HepG2 (cell line): ENCODE measurements around the gene ATXN7L2. TPM values are rescaled to one million over a fixed set of nuclear protein-coding genes. Genes with fewer than 3 reads are reported as not detected.

Experiments
- ATAC-seq: fragments of 200-7000 bp; cut with Tn5 transposase; 3 replicates; pipeline ENCODE4 v1.9.1; 2020; ENCODE audit warnings: mild to moderate bottlenecking, moderate library complexity
- BruUV-seq: library from RNA; stranded (reverse); fragments of 400-500 nt; replicated peaks from 2 replicates; lab custom pipeline; 2021; lab: Mats Ljungman, UMichigan
- CTCF ChIA-PET: fragments of 300-600 bp; formaldehyde crosslinking; extraction: SDS; loops from one replicate; lab custom pipeline; 2021; ENCODE audit warnings: low total read pairs, inconsistent platforms, low intra/inter-chr PET ratio; lab: Yijun Ruan, JAX
- POLR2A ChIA-PET: fragments of 350-600 bp; sonication (Branson Sonifier 250); formaldehyde crosslinking; loops from one replicate; lab custom pipeline; 2020; ENCODE audit warnings: antibody characterized with exemption, inconsistent platforms; lab: Yijun Ruan, JAX
- DNase-seq: peaks from one replicate; pipeline ENCODE4 v3.0.0-alpha.2; 2015; ENCODE audit warnings: low spot score
- FAIRE-seq: peaks from 3 replicates; lab custom pipeline; 2011; peaks lifted over from hg19 to GRCh38; lab: Jason Lieb, UNC
- H2AFZ ChIP-seq: one replicate; pipeline ENCODE4 v1.6.1; 2011; ENCODE audit warnings: low read length, inconsistent platforms
- H3K27ac ChIP-seq: fragments of 300-600 bp; 3 replicates; pipeline ENCODE4 v1.8.0; 2011; ENCODE audit warnings: mixed run types, mild to moderate bottlenecking, mixed read lengths, low read length, inconsistent platforms; ENCODE audit not compliant: insufficient read depth; ENCODE audit errors: extremely low read length
- H3K27me3 ChIP-seq, 2 experiments: fragments of 200-600 bp in 1 of 2; 2 replicates in 1 of 2; 3 replicates in 1 of 2; pipeline versions ENCODE4 v1.6.0 to v1.8.0; 2011; ENCODE audit warnings: low read length in 2 of 2, mild to moderate bottlenecking in 2 of 2, moderate library complexity in 2 of 2, inconsistent platforms in 1 of 2; ENCODE audit not compliant: insufficient read depth in 2 of 2, control insufficient read depth in 1 of 2
- H3K36me3 ChIP-seq, 2 experiments: fragments of 200-600 bp in 1 of 2; replicated peaks in 1 of 2; 2 replicates in 1 of 2; 3 replicates in 1 of 2; pipeline versions ENCODE4 v1.5.1 to v1.8.0; 2011; ENCODE audit warnings: low read length in 2 of 2, inconsistent platforms in 1 of 2; ENCODE audit not compliant: insufficient read depth in 2 of 2, control insufficient read depth in 1 of 2
- H3K4me1 ChIP-seq: 2 replicates; pipeline ENCODE4 v1.5.1; 2012; ENCODE audit warnings: low read length, inconsistent platforms; ENCODE audit not compliant: insufficient read depth
- H3K4me2 ChIP-seq: 2 replicates; pipeline ENCODE4 v1.6.0; 2011; ENCODE audit warnings: low read depth, low read length, inconsistent platforms
- H3K4me3 ChIP-seq, 3 experiments: fragments of 200-600 bp in 1 of 3; sonication (generic), shearing (Covaris generic) in 1 of 3; replicated peaks in 1 of 3; 2 replicates each; pipeline ENCODE4 v1.5.1; 2011 to 2016; ENCODE audit warnings: low read length in 3 of 3, inconsistent platforms in 2 of 3, low read depth in 2 of 3, mild to moderate bottlenecking in 2 of 3, control low read depth in 1 of 3, mixed read lengths in 1 of 3; ENCODE audit not compliant: insufficient read depth in 1 of 3
- H3K79me2 ChIP-seq: one replicate; pipeline ENCODE4 v1.6.1; 2011; ENCODE audit warnings: low read length, inconsistent platforms; ENCODE audit not compliant: insufficient read depth
- H3K9ac ChIP-seq: 2 replicates; pipeline ENCODE4 v1.6.0; 2011; ENCODE audit warnings: mild to moderate bottlenecking, low read depth, low read length, inconsistent platforms; ENCODE audit not compliant: insufficient read depth
- H3K9me3 ChIP-seq: 2 replicates; pipeline ENCODE4 v1.5.1; 2012; ENCODE audit warnings: mild to moderate bottlenecking, low read length
- H4K20me1 ChIP-seq: 2 replicates; pipeline ENCODE4 v1.6.0; 2011; ENCODE audit warnings: inconsistent platforms, mild to moderate bottlenecking, low read length, moderate library complexity; ENCODE audit not compliant: insufficient read depth
- CBX2 ChIP-seq, 2 experiments: fragments of 200-600 bp in 1 of 2; sonication (generic); formaldehyde crosslinking in 1 of 2; IDR thresholded peaks; 2 replicates each; pipeline versions ENCODE4 v1.7.0 to v1.8.1; 2018 to 2022; ENCODE audit warnings: low read depth in 2 of 2, low read length in 1 of 2, mild to moderate bottlenecking in 1 of 2, missing genetic modification reagents in 1 of 2
- CHCHD3 ChIP-seq: sonication (generic); formaldehyde crosslinking; IDR thresholded peaks from 2 replicates; pipeline ENCODE4 v1.8.0; 2022; ENCODE audit warnings: mild to moderate bottlenecking, missing genetic modification reagents, moderate library complexity
- DMTF1 ChIP-seq: sonication (generic); formaldehyde crosslinking; IDR thresholded peaks from 2 replicates; pipeline ENCODE4 v1.4.0; 2020; ENCODE audit warnings: mild to moderate bottlenecking, missing genetic modification reagents
- EED ChIP-seq: sonication (generic); formaldehyde crosslinking; IDR thresholded peaks from 2 replicates; pipeline ENCODE4 v1.5.0; 2020; ENCODE audit warnings: mild to moderate bottlenecking, missing genetic modification reagents
- GATA4 ChIP-seq: sonication (generic); IDR thresholded peaks from 2 replicates; pipeline ENCODE4 v1.6.1; 2016; ENCODE audit warnings: antibody characterized with exemption, low read depth, borderline replicate concordance
- GRHL1 ChIP-seq: sonication (generic); formaldehyde crosslinking; conservative IDR thresholded peaks from 2 replicates; pipeline ENCODE4 v1.8.0; 2022; ENCODE audit warnings: missing genetic modification reagents
- GTF3A ChIP-seq: sonication (generic); formaldehyde crosslinking; conservative IDR thresholded peaks from 2 replicates; pipeline ENCODE4 v1.4.0; 2020; ENCODE audit warnings: mild to moderate bottlenecking, missing genetic modification reagents
- MIXL1 ChIP-seq: IDR thresholded peaks from 2 replicates; pipeline ENCODE4 v1.6.1; 2016
- NBN ChIP-seq: fragments of 450-650 bp; conservative IDR thresholded peaks from 2 replicates; pipeline ENCODE4 v1.6.1; 2017
- NFIC ChIP-seq: IDR thresholded peaks from 2 replicates; pipeline ENCODE4 v1.6.1; 2012; ENCODE audit warnings: mild to moderate bottlenecking, low read length, inconsistent platforms
- NR2F6 ChIP-seq, 2 experiments: IDR thresholded peaks; 2 replicates each; pipeline ENCODE4 v1.6.1; 2016; ENCODE audit warnings: antibody characterized with exemption in 1 of 2, mild to moderate bottlenecking in 1 of 2
- ZNF34 ChIP-seq: sonication (generic); formaldehyde crosslinking; IDR thresholded peaks from 2 replicates; pipeline ENCODE4 v1.4.0; 2020; ENCODE audit warnings: mild to moderate bottlenecking, missing genetic modification reagents, borderline replicate concordance
- ZNF382 ChIP-seq: sonication (generic); formaldehyde crosslinking; IDR thresholded peaks from 2 replicates; pipeline ENCODE4 v1.5.0; 2020; ENCODE audit warnings: missing genetic modification reagents, mild to moderate bottlenecking, borderline replicate concordance
- ZNF564 ChIP-seq: sonication (generic); formaldehyde crosslinking; IDR thresholded peaks from 2 replicates; pipeline ENCODE4 v1.8.1; 2023; ENCODE audit warnings: mild to moderate bottlenecking, missing genetic modification reagents
- WGBS: methylation state at CpG from one replicate; pipeline ENCODE4 v1.1.6; 2017; ENCODE audit warnings: low lambda C conversion rate; 5-methylcytosine and 5-hydroxymethylcytosine counted together
- in situ Hi-C: cut with HindIII; loops from 2 replicates; pipeline ENCODE4 v1.10.0; 2017; ENCODE audit warnings: low pct_unique_long_range_greater_than_20kb; ENCODE audit not compliant: extremely low pct_ligation_motif_present
- intact Hi-C: fragments of 100-400 bp; cut with micrococcal nuclease; formaldehyde crosslinking; loops from one replicate; pipeline ENCODE4 v1.10.0; 2022; ENCODE audit not compliant: unreplicated experiment
- polyA plus RNA-seq, 8 experiments: library from polyadenylated mRNA; depleted of rRNA in 3 of 8; stranded (reverse) in 7 of 8; unstranded in 1 of 8; fragments of >200 nt; fragmentation: Illumina TruSeq in 4 of 8; extraction: Trizol in 4 of 8; gene quantifications; 2 replicates each; pipeline versions ENCODE4 v1.2.1 to v1.2.3, GENCODE V29; 2011 to 2016; ENCODE audit warnings: low read depth in 4 of 8, missing spikeins in 1 of 8, mixed read lengths in 1 of 8; ENCODE audit not compliant: insufficient read depth in 1 of 8
- total RNA-seq, 5 experiments: library from RNA; depleted of rRNA; stranded (reverse); fragments of >200 nt; fragmentation: Illumina TruSeq; extraction: Trizol; gene quantifications; 2 replicates each; pipeline ENCODE4 v1.2.3, GENCODE V29; 2016; ENCODE audit warnings: low read depth in 1 of 5

ATXN7L2 gene
- total and polyA plus RNA-seq, 2 of the 13 experiments (the other 11 are each of a cell fraction or from before 2014, with no cell fraction given): 2.7 to 2.8 TPM

- TF ChIP-seq DMTF1: no peak
- TF ChIP-seq CHCHD3: no peak
- no peak for TF ChIP-seq ZNF382 (CRISPR knock-in tag)
- no peak for TF ChIP-seq MIXL1 (CRISPR knock-in tag)
- no peak for TF ChIP-seq GRHL1
- no peak for TF ChIP-seq NBN
- no peak for TF ChIP-seq ZNF564 (CRISPR knock-in tag)
- TF ChIP-seq CBX2 (IDR thresholded peaks at IDR 0.05; ENCODE audit: low read depth, low read length): no peak
- no peak for TF ChIP-seq CBX2 (CRISPR knock-in tag; IDR thresholded peaks at IDR 0.05; ENCODE audit: low read depth)
These were observed 29.5 kb downstream of the ATXN7L2 start (continued) for GRCh38 chr1:109513110-109513710.

GRCh38 chr1:109514846-109515245 lies 31.1 kb downstream of the ATXN7L2 start:
- Histone ChIP-seq H3K4me1 (peaks cover 30% of the 10 kb centered on the region), H3K27me3 (peaks cover 0 to 22% of the 10 kb centered on the region in 2 experiments; a peak in 2 of 5 replicates), H3K79me2 (no peaks in the 10 kb centered on the region), H4K20me1 (no peaks in the 10 kb centered on the region), H3K27ac (no peak overlapping the region), H3K9ac (no peak overlapping the region), H2AFZ (no peak overlapping the region), H3K9me3 (no peaks in the 10 kb centered on the region), H3K4me2 (no peak overlapping the region; the same call in 1 of the 2 replicates), H3K36me3 (no peaks in the 10 kb centered on the region)
- in situ Hi-C loops: no loop called here
- no TSS peak for BruUV-seq
- CTCF ChIA-PET: no interaction called here
- ATAC-seq: peak; percentile 35; the same call in 1 of the 3 replicates
- TF ChIP-seq NR2F6 (IDR thresholded peaks at IDR 0.05): peak; percentile 34; the same call in 1 of the 2 replicates
- no peak for TF ChIP-seq NR2F6 (CRISPR knock-in tag; IDR thresholded peaks at IDR 0.05)
- no peak for TF ChIP-seq ZNF34
- TF ChIP-seq EED (CRISPR knock-in tag): no peak
- TF ChIP-seq GATA4: no peak
- TF ChIP-seq NFIC: no peak
- TF ChIP-seq GTF3A: no peak
- TF ChIP-seq, all 625 proteins: peak for 1
- 0% methylated on average over 3 of the region's 3 CpGs for WGBS
- DNase-seq (peak; percentile 34), FAIRE-seq (no peak)
- intact Hi-C loops: no loop called here
- H3K4me3 ChIP-seq: no peak overlapping the region
- POLR2A ChIA-PET: interaction anchor here (0.6 kb wide), 1 partner anchor 15 kb away, joined by 3 read pairs; no protein-coding TSS in a partner anchor
